Measurements from ENCODE around the gene NCKAP5.
A peak's percentile ranks its signal among the peaks of the same experiment; 100 is the strongest.

GRCh38 chr2:133266041-133266925 lies 302.0 kb downstream of the NCKAP5 start:
- TF ChIP-seq CTCF (IDR thresholded peaks at IDR 0.05) (peak in 1 of 3 donors; percentile 23), POLR2A (IDR thresholded peaks at IDR 0.05) (no peak), EP300 (IDR thresholded peaks at IDR 0.05) (no peak)

All from ovary (tissue), 3 donors.